NK-92 (cell line): ENCODE measurements around the gene HNRNPC.
"Not testable (repeated sequence)": the region's sequence is repeated elsewhere in the genome, so short reads cannot be mapped to it uniquely, and the experiment has no call there.

Source experiments
- DNase-seq: peaks from one replicate; lab custom pipeline; 2025; ENCODE audit not compliant: unreplicated experiment; lab: John Stamatoyannopoulos, UW

The HNRNPC gene

GRCh38 chr14:21194597-21194996 lies 74.6 kb downstream of the HNRNPC start:
- DNase-seq = no peak

- DNase-seq = no peak
These were observed 76.2 kb downstream of the HNRNPC start for GRCh38 chr14:21192875-21193535.

- DNase-seq = no peak
These were observed 76.8 kb downstream of the HNRNPC start for GRCh38 chr14:21192447-21192822.

GRCh38 chr14:21191809-21192446 lies 77.3 kb downstream of the HNRNPC start:
- DNase-seq = no peak

GRCh38 chr14:21191261-21191808 lies 77.9 kb downstream of the HNRNPC start:
- no peak for DNase-seq

- no peak for DNase-seq
These were observed 83.8 kb downstream of the HNRNPC start for GRCh38 chr14:21185491-21185890.

GRCh38 chr14:21184254-21184653 lies 85.0 kb downstream of the HNRNPC start:
- no peak for DNase-seq

- no peak for DNase-seq
These were observed 87.1 kb downstream of the HNRNPC start for GRCh38 chr14:21182166-21182565.

- no peak for DNase-seq
These were observed 98.1 kb downstream of the HNRNPC start for GRCh38 chr14:21171128-21171527.

GRCh38 chr14:21169573-21169972 lies 99.7 kb downstream of the HNRNPC start:
- DNase-seq = no peak

GRCh38 chr14:21168055-21168454 lies 101.2 kb downstream of the HNRNPC start:
- no peak for DNase-seq

GRCh38 chr14:21165670-21166069 lies 103.6 kb downstream of the HNRNPC start:
- DNase-seq = not testable (repeated sequence)

GRCh38 chr14:21165002-21165605 lies 104.1 kb downstream of the HNRNPC start:
- DNase-seq = not testable (repeated sequence)

- no peak for DNase-seq
These were observed 105.4 kb downstream of the HNRNPC start for GRCh38 chr14:21163871-21164291.

GRCh38 chr14:21162081-21162480 lies 107.2 kb downstream of the HNRNPC start:
- DNase-seq = no peak

GRCh38 chr14:21160061-21160610 lies 109.1 kb downstream of the HNRNPC start:
- no peak for DNase-seq
